Gastroesophageal sphincter (tissue), 4 donors: ENCODE measurements around the gene OR7A5. TPM values are rescaled to one million over a fixed set of nuclear protein-coding genes. Genes with fewer than 3 reads are reported as not detected.

Experiments used
- ATAC-seq: fragments of 150-250 bp; one replicate; pipeline ENCODE4 v1.9.1; 2016; ENCODE audit warnings: mild to moderate bottlenecking, moderate library complexity
- H3K27ac ChIP-seq, 4 donors: fragments of 200-600 bp; sonication (generic) in 3 of 4; 1 replicate in 3 of 4; 2 replicates in 1 of 4; pipeline ENCODE4 v1.5.1; 2016 to 2019
- H3K27me3 ChIP-seq: fragments of 200-600 bp; sonication (generic); one replicate; pipeline ENCODE4 v1.5.1; 2019
- H3K36me3 ChIP-seq, 2 donors: fragments of 200-600 bp; sonication (generic); one replicate each; pipeline ENCODE4 v1.5.1; 2019; ENCODE audit warnings: control low read depth in 1 of 2
- H3K4me1 ChIP-seq, 3 donors: fragments of 200-600 bp; sonication (generic); 1 replicate in 2 of 3; 2 replicates in 1 of 3; pipeline ENCODE4 v1.5.1; 2016 to 2019; ENCODE audit warnings: control low read depth in 2 of 3
- H3K4me3 ChIP-seq, 2 donors: fragments of 200-600 bp; sonication (generic); one replicate each; pipeline ENCODE4 v1.5.1; 2019; ENCODE audit warnings: mild to moderate bottlenecking in 1 of 2, moderate library complexity in 1 of 2
- H3K9me3 ChIP-seq, 3 donors: fragments of 200-600 bp; sonication (generic); one replicate each; pipeline ENCODE4 v1.5.1; 2017 to 2019; ENCODE audit warnings: control low read depth in 2 of 3
- EP300 ChIP-seq: sonication (generic); formaldehyde crosslinking; IDR thresholded peaks from one replicate; pipeline ENCODE4 v1.6.1; 2017; ENCODE audit warnings: antibody characterized with exemption, mild to moderate bottlenecking
- POLR2A ChIP-seq, 2 donors: fragments of 450-650 bp; IDR thresholded peaks; one replicate each; pipeline ENCODE4 v1.6.1; 2017; ENCODE audit warnings: antibody characterized with exemption in 2 of 2, mild to moderate bottlenecking in 2 of 2, moderate library complexity in 1 of 2
- POLR2AphosphoS5 ChIP-seq: sonication (generic); formaldehyde crosslinking; IDR thresholded peaks from one replicate; pipeline ENCODE4 v1.6.1; 2017; ENCODE audit warnings: antibody characterized with exemption
- WGBS, 2 donors: methylation state at CpG; one replicate each; pipeline ENCODE4 v1.1.5; 2018; ENCODE audit warnings: low coverage in 1 of 2; 5-methylcytosine and 5-hydroxymethylcytosine counted together
- total RNA-seq, 4 donors: library from RNA; depleted of rRNA; stranded (reverse); fragments of >200 nt; gene quantifications; one replicate each; pipeline ENCODE4 v1.1.0, GENCODE V29; 2016
- TF ChIP-seq, protein P1 (sequence below), 4 experiments: fragments of 200-600 bp in 2 of 4; fragments of 450-650 bp in 2 of 4; sonication (generic) in 1 of 4; IDR thresholded peaks; one replicate each; pipeline ENCODE4 v1.5.1; 2017 to 2019; ENCODE audit warnings: antibody characterized with exemption in 4 of 4, mild to moderate bottlenecking in 2 of 4, moderate library complexity in 2 of 4

Gene OR7A5
- not detected for total RNA-seq

DNA sequence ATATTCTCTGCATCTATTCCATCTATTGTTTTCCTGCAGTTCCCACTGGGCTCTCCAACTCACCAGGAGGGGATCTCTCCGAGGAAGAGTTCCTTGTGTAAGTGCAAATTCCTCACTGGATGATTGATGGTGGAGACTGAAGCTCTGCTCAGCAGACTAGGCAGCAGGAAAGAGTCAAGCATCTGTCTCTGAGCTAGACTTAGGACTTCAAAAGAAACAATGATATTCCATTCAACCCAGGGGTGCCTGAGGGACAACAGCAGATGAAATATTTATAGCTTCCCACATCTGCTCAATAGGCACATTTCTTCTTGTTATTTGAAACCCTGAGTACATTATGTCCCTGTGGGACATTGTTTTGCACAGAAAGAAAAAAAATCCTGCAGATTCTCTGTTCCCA is at the start of gene OR7A5, which contains the start of gene OR7C1:
OR7A5 (minus strand) TSS at position 175 of the 400 bp plus-strand sequence. CDS start 6,944 bp downstream, outside the sequence.
OR7C1 (minus strand) TSS at position 175 of the 400 bp plus-strand sequence. CDS start 35,049 bp downstream, outside the sequence.
- no peak for ATAC-seq
- no peak within 1 kb of the TSS for H3K27ac ChIP-seq
- no peaks in the 10 kb centered on the region for H3K4me1 ChIP-seq
- 0% methylated on average over 1 of the region's 1 CpG for WGBS, 2 donors
- H3K9me3 ChIP-seq = peaks cover 0 to 3% (median 0%) of the 10 kb centered on the region in 3 donors
- no peaks in the 10 kb centered on the region for H3K36me3 ChIP-seq
- H3K4me3 ChIP-seq = no peak within 1 kb of the TSS
- TF ChIP-seq, protein P1, sequence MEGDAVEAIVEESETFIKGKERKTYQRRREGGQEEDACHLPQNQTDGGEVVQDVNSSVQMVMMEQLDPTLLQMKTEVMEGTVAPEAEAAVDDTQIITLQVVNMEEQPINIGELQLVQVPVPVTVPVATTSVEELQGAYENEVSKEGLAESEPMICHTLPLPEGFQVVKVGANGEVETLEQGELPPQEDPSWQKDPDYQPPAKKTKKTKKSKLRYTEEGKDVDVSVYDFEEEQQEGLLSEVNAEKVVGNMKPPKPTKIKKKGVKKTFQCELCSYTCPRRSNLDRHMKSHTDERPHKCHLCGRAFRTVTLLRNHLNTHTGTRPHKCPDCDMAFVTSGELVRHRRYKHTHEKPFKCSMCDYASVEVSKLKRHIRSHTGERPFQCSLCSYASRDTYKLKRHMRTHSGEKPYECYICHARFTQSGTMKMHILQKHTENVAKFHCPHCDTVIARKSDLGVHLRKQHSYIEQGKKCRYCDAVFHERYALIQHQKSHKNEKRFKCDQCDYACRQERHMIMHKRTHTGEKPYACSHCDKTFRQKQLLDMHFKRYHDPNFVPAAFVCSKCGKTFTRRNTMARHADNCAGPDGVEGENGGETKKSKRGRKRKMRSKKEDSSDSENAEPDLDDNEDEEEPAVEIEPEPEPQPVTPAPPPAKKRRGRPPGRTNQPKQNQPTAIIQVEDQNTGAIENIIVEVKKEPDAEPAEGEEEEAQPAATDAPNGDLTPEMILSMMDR (IDR thresholded peaks at IDR 0.05) = no peak
- TF ChIP-seq POLR2A (IDR thresholded peaks at IDR 0.05) (no peak), EP300 (no peak), POLR2AphosphoS5 (no peak)
- H3K27me3 ChIP-seq = peaks cover 9% of the 10 kb centered on the region

DNA sequence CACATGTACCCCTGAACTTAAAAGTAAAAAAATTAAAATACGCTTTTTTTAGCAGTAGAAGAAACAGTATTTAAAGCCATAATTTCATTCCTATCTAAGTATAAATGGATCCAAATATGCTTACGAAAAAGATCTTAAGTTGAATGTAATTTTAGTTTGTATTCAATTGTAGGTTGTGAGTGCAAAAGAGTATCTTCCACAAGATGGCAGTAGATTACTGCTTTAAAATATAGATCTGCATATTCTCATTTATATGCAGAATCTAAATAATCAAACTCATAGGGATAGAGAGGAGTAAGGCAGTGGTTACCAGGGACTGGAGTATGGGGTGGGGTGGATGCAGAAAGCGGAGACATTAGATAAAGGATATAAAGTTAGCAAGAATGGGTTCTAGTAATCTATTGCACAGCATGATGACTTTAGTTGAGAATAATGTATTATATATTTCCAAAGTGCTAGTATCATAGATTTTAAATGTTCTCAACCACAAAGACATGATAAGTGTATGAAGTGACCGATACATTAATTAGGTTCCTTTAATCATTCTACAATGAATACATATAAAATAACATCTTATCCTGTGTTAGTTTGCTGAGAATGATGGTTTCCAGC is 36.7 kb upstream of the OR7A5 start:
- Histone ChIP-seq H3K27ac (no peak overlapping the region), H3K4me1 (no peaks in the 10 kb centered on the region), H3K36me3 (no peaks in the 10 kb centered on the region), H3K4me3 (no peak overlapping the region), H3K27me3 (peaks cover 24% of the 10 kb centered on the region), H3K9me3 (peaks cover 0 to 8% (median 0%) of the 10 kb centered on the region in 3 donors)
- TF ChIP-seq EP300 (no peak), POLR2A (IDR thresholded peaks at IDR 0.05) (no peak), POLR2AphosphoS5 (no peak)
- TF ChIP-seq, protein P1 (IDR thresholded peaks at IDR 0.05) = no peak
- WGBS, 2 donors = 75 to 88% methylated on average over 4 of the region's 4 CpGs
- no peak for ATAC-seq

DNA sequence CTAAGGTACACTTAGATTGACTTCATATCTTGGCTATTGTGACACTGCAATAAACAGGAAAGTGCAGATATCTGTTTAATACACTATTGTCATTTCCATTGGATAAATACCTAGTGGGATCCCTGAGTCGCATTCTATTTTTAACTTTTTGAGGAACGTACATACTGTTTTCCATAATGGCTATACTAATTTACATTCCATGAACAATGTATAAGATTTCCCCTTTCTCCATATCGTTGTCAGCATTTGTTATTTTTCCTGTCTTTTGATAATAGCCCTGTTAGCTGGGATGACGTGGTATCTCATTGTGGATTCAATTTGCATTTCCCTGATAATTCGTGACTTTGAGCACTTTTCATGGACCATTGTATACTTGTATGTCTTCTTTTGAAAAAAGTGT is 33.5 kb upstream of the OR7A5 start:
- H3K27ac ChIP-seq = no peak overlapping the region
- H3K36me3 ChIP-seq = no peaks in the 10 kb centered on the region
- ATAC-seq = no peak
- no peak overlapping the region for H3K4me3 ChIP-seq
- no peaks in the 10 kb centered on the region for H3K4me1 ChIP-seq
- peaks cover 0 to 15% (median 0%) of the 10 kb centered on the region in 3 donors for H3K9me3 ChIP-seq
- TF ChIP-seq EP300 = no peak
- TF ChIP-seq POLR2A (IDR thresholded peaks at IDR 0.05) = no peak
- TF ChIP-seq POLR2AphosphoS5 = no peak
- TF ChIP-seq, protein P1 (IDR thresholded peaks at IDR 0.05) = no peak
- peaks cover 24% of the 10 kb centered on the region for H3K27me3 ChIP-seq
- 73 to 74% methylated on average over 5 of the region's 5 CpGs for WGBS, 2 donors

DNA sequence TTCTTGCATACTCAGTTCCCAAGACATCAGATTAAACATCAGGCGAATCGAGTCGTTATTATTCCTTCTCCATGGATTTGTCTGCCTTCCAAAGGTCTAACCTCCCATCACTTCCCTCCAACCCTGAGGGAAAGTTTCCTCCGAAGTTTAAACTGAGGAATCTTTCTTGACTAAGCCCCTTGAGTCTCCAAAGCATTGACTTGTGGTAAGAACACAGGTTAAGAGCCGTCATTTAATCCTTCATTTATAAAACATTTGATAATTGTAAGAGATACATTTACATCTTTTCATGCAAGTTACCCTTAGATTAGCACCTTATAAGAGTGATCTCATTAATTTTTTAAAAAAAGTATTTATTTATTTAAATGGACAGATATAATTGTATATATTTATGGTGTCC is 13.8 kb upstream of the OR7A5 start, which contains the start of gene OR7A10:
OR7A10 (minus strand) TSS at position 101 of the 400 bp plus-strand sequence. CDS start 7,045 bp downstream, outside the sequence.
- H3K4me3 ChIP-seq = no peak within 1 kb of the TSS
- WGBS, 2 donors = 68% methylated on average over 5 of the region's 5 CpGs
- TF ChIP-seq POLR2AphosphoS5 = no peak
- TF ChIP-seq POLR2A (IDR thresholded peaks at IDR 0.05) = no peak
- no peak for TF ChIP-seq EP300
- TF ChIP-seq, protein P1 (IDR thresholded peaks at IDR 0.05) = no peak
- no peaks in the 10 kb centered on the region for H3K9me3 ChIP-seq
- peaks cover 38% of the 10 kb centered on the region for H3K27me3 ChIP-seq
- H3K36me3 ChIP-seq = no peaks in the 10 kb centered on the region
- H3K27ac ChIP-seq = no peak within 1 kb of the TSS
- no peaks in the 10 kb centered on the region for H3K4me1 ChIP-seq
- ATAC-seq = no peak

DNA sequence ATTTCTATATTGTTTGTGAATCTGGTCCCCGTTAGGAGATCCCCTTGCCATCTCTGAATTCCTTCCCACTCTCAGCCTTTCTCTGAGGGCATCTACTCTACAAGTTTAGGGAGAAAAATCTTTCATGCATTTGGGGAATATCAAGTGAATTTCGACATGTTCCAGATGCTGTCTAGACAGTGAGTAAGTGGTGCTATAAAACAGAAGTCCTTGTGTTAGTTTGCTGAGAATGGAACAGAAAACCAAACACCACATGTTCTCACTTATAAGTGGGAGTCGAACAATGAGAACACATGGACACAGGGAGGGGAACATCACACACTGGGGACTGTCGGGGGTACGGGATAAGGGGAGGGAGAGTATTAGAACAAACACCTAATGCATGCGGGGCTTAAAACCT is 8.6 kb upstream of the OR7A5 start:
- 23 to 43% methylated on average over 5 to 6 of the region's 6 CpGs for WGBS, 2 donors
- ATAC-seq = no peak
- H3K27me3 ChIP-seq = peaks cover 34% of the 10 kb centered on the region

More for the DNA sequence above, 8.6 kb upstream of the OR7A5 start:
- no peaks in the 10 kb centered on the region for H3K4me1 ChIP-seq
- H3K4me3 ChIP-seq = no peak overlapping the region
- peaks cover 0 to 4% (median 0%) of the 10 kb centered on the region in 3 donors for H3K9me3 ChIP-seq
- no peak overlapping the region for H3K27ac ChIP-seq
- TF ChIP-seq, protein P1 (IDR thresholded peaks at IDR 0.05) = no peak
- TF ChIP-seq POLR2AphosphoS5 (no peak), EP300 (no peak), POLR2A (IDR thresholded peaks at IDR 0.05) (no peak)
- H3K36me3 ChIP-seq = no peaks in the 10 kb centered on the region
